ENCODE data around the gene NID1. TPM values are rescaled to one million over a fixed set of nuclear protein-coding genes. Genes with fewer than 3 reads are reported as not detected.
"Not testable (repeated sequence)": the region's sequence is repeated elsewhere in the genome, so short reads cannot be mapped to it uniquely, and the experiment has no call there.

Gene NID1
- total and polyA plus RNA-seq, 7 donors = 12.0 to 31.8 (median 22.2) TPM

- intact Hi-C loops (cut with DNase I) = loop anchor here (10.0 kb wide), 2 partner anchors 112 to 462 kb away; partner anchors contain the start of gene LYST (in 1 of the 2)
- ATAC-seq = no peak
- Histone ChIP-seq H3K4me3 (no peak overlapping the region), H3K4me1 (peaks cover 1% of the 10 kb centered on the region), H3K9me3 (no peaks in the 10 kb centered on the region), H3K27ac (no peak overlapping the region), H3K36me3 (ENCODE audit: insufficient read depth in 1 of 2, low read depth in 1 of 2) (peaks cover 7 to 48% of the 10 kb centered on the region in 2 donors), H3K27me3 (ENCODE audit: insufficient read depth in 3 of 3, low read length in 2 of 3) (no peaks in the 10 kb centered on the region)
- DNase-seq = no peak
- no peak for TF ChIP-seq CTCF (IDR thresholded peaks at IDR 0.05)
- WGBS, 3 donors = 94 to 95% (median 95%) methylated on average over 5 of the region's 5 CpGs
These were observed 88.4 kb downstream of the NID1 start for GRCh38 chr1:235976490-235976889.

DNA sequence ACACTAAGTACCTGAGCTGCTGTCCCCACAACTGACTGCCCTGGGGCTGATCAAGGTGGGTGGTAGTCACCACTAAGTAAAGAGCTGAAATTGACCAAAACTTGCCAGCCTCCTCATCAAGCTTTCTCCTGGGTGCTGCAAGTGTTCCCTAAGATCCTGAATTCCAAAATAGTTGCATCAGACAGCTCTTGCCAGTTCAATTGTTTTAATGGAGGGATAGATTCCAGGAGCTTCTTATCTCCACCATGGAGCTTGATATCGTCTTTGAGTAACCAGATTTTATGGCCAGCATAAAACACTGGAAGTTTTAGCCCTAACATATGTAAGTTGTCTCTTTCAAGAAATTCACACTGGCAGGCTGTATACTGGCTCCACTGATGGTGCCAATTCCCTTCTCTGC is 90.3 kb downstream of the NID1 start:
- no peak overlapping the region for H3K4me3 ChIP-seq
- no peaks in the 10 kb centered on the region for H3K27me3 ChIP-seq (ENCODE audit: insufficient read depth in 3 of 3, low read length in 2 of 3)
- H3K9me3 ChIP-seq = no peaks in the 10 kb centered on the region
- no peak for TF ChIP-seq CTCF (IDR thresholded peaks at IDR 0.05)
- ATAC-seq (no peak), DNase-seq (no peak)
- WGBS, 3 donors = 68 to 88% (median 80%) methylated on average over 1 of the region's 1 CpG
- peaks cover 5% of the 10 kb centered on the region for H3K4me1 ChIP-seq
- no peak overlapping the region for H3K27ac ChIP-seq
- intact Hi-C loops (cut with DNase I) = loop anchor here (5.0 to 10.0 kb wide), 3 partner anchors 110 to 462 kb away; partner anchors contain the start of gene LYST (in 1 of the 2)
- peaks cover 7 to 32% of the 10 kb centered on the region in 2 donors for H3K36me3 ChIP-seq (ENCODE audit: insufficient read depth in 1 of 2, low read depth in 1 of 2)

- not testable (repeated sequence) for H3K4me3 ChIP-seq; H3K27me3 ChIP-seq (ENCODE audit: insufficient read depth in 3 of 3, low read length in 2 of 3); H3K9me3 ChIP-seq; DNase-seq; ATAC-seq; H3K4me1 ChIP-seq
- 91 to 96% (median 91%) methylated on average over 3 of the region's 3 CpGs for WGBS, 3 donors
- intact Hi-C loops (cut with DNase I) = loop anchor here (5.0 to 10.0 kb wide), 3 partner anchors 108 to 460 kb away; partner anchors contain the start of gene LYST (in 1 of the 2)
- H3K36me3 ChIP-seq (ENCODE audit: insufficient read depth in 1 of 2, low read depth in 1 of 2) = peaks cover 6 to 13% of the 10 kb centered on the region in 2 donors
- H3K27ac ChIP-seq = peak overlapping the region; percentile 77
These were observed 92.2 kb downstream of the NID1 start for GRCh38 chr1:235972691-235973090.

GRCh38 chr1:235972311-235972689 is 92.6 kb downstream of the NID1 start:
- 22 to 38% (median 33%) methylated on average over 5 of the region's 5 CpGs for WGBS, 3 donors

More at GRCh38 chr1:235972311-235972689, 92.6 kb downstream of the NID1 start:
- H3K27me3 ChIP-seq (ENCODE audit: insufficient read depth in 3 of 3, low read length in 2 of 3) = no peaks in the 10 kb centered on the region
- ATAC-seq (peak; percentile 24 to 56 (median 40)), DNase-seq (no peak)
- H3K4me3 ChIP-seq = peak overlapping the region; percentile 62
- H3K36me3 ChIP-seq (ENCODE audit: insufficient read depth in 1 of 2, low read depth in 1 of 2) = peaks cover 2 to 9% of the 10 kb centered on the region in 2 donors
- no peaks in the 10 kb centered on the region for H3K9me3 ChIP-seq
- no peak for TF ChIP-seq CTCF (IDR thresholded peaks at IDR 0.05)
- intact Hi-C loops (cut with DNase I) = loop anchor here (5.0 to 10.0 kb wide), 3 partner anchors 107 to 460 kb away; partner anchors contain the start of gene LYST (in 1 of the 2)
- peaks cover 5% of the 10 kb centered on the region for H3K4me1 ChIP-seq
- H3K27ac ChIP-seq = peak overlapping the region; percentile 77

Measured in psoas muscle (tissue), 8 donors.